ENCODE results near the gene ARHGAP26.

DNA sequence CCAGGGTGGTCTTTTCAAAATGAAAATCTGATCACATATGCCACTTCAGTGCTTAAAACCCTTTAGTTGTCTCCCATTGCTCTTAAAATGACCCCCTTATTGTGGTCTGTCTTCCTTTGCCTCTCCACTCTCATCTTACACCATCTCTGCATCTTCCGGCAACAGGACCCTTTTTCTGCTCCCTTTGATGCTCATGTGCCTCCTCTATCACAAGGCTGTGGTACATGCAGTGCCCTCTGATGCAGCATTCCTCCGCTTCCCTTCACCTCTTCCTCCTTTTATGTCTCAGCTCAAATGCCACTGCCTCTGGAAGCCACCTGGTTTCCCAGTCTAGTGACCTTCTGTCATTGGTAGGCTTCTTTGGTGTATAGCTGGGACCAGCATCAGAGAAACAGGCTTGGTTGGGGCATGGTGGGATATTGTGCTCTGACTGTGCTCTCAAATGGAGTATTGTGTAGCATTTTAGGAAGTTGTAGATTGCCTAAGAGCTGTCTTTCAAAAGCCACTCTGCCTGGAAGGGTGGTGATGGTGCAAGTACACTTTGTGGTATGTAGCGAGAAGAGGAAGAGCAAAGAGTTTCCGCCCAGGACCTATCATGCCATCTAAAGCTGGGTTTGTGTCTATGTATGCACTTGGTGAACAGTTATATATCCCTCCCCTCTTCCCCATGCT is 28.1 kb downstream of the ARHGAP26 start:
- TF ChIP-seq EZH2 (IDR thresholded peaks at IDR 0.05; ENCODE audit: low read length, missing control alignments) (no peak), CTCF (conservative IDR thresholded peaks at IDR 0.05 in 1 of 2, IDR thresholded peaks at IDR 0.05 in 1 of 2; ENCODE audit: low read depth in 1 of 2, low read length in 2 of 2) (no peak)
